ENCODE measurements around the gene ORM1. TPM values are rescaled to one million over a fixed set of nuclear protein-coding genes. Genes with fewer than 3 reads are reported as not detected.
"Not testable (repeated sequence)": the region's sequence is repeated elsewhere in the genome, so short reads cannot be mapped to it uniquely, and the experiment has no call there.

ORM1 gene
- total RNA-seq, result not detected in 2 replicates

- DNase-seq (ENCODE audit: low read depth); H3K4me3 ChIP-seq (ENCODE audit: low read depth, low read length): not testable (repeated sequence)
Measured at GRCh38 chr9:114322831-114323531, at the start of gene ORM1. TSS of gene ORM1 (plus strand) at chr9:114323098. CDS start at chr9:114323134, 36 bp downstream.

- TF ChIP-seq CTCF (IDR thresholded peaks at IDR 0.05; ENCODE audit: insufficient read depth, low read depth, low read length), result no peak
- no peak overlapping the region for H3K4me3 ChIP-seq (ENCODE audit: low read depth, low read length)
- DNase-seq (ENCODE audit: low read depth), result no peak
Measured at GRCh38 chr9:114273461-114273881, 49.4 kb upstream of the ORM1 start.

DNA sequence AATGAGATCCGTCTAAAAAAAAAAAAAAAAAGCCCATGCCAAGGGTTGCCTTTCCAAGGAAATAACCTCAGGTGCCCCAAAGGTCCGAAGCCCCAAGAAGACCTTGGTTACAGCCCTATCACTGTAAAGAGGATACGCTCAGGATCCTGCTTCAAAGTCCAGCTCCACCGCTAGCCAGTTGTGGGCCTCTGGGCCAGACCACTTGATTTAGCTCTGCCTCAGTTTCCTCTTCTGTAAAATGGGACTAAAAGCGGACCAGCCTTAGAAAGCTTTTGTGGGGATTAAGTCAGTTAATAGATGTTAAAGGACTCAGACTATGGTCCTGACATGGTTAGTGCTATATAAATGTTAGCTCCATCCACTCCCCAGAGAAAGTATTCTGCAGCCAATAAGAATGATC is 48.7 kb upstream of the ORM1 start:
- H3K4me3 ChIP-seq (ENCODE audit: low read depth, low read length), result no peak overlapping the region
- TF ChIP-seq CTCF (IDR thresholded peaks at IDR 0.05; ENCODE audit: insufficient read depth, low read depth, low read length), result no peak
- no peak for DNase-seq (ENCODE audit: low read depth)

DNA sequence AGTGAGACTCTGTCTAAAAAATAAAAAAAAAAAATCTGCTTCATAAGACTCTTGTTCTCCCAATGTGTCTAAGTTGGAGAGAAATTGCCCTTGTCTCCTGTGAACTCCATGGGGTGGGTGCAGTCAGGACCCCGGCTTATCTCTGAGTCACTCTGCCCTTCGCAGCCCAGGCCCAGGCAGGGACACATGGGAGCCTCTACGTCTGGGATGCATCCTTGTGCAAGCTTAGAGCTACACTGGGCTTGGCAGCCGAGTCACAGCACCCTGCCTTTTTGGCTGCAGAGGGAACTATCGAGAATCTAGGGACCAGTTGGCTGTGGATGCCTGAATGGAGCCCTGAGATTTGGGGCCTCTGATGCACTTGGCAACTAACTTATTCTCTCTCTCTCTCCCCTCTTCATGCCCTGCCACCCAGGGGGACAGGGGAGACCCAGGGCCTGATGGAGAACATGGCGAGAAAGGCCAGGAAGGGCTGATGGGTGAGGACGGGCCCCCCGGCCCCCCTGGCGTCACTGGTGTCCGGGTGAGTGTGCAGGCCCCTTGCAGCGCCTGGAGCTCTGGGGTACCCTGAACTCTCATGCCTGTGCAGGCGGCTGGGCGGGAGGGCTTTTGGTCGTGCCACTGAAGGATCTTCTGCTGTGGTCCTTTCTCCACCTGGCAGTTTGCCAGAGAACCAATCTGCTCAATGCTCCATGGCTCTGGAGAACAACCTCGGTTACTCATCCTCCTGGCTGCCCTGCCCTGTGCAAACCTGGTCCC is 47.5 kb upstream of the ORM1 start:
- no peak for DNase-seq (ENCODE audit: low read depth)

GRCh38 chr9:114276908-114277821 is 45.7 kb upstream of the ORM1 start:
- TF ChIP-seq CTCF (IDR thresholded peaks at IDR 0.05; ENCODE audit: insufficient read depth, low read depth, low read length), result no peak
- no peak overlapping the region for H3K4me3 ChIP-seq (ENCODE audit: low read depth, low read length)
- peak; percentile 95 for DNase-seq (ENCODE audit: low read depth)

More for the DNA sequence above, 47.5 kb upstream of the ORM1 start:
- TF ChIP-seq CTCF (IDR thresholded peaks at IDR 0.05; ENCODE audit: insufficient read depth, low read depth, low read length), result no peak
- H3K4me3 ChIP-seq (ENCODE audit: low read depth, low read length), result no peak overlapping the region

DNA sequence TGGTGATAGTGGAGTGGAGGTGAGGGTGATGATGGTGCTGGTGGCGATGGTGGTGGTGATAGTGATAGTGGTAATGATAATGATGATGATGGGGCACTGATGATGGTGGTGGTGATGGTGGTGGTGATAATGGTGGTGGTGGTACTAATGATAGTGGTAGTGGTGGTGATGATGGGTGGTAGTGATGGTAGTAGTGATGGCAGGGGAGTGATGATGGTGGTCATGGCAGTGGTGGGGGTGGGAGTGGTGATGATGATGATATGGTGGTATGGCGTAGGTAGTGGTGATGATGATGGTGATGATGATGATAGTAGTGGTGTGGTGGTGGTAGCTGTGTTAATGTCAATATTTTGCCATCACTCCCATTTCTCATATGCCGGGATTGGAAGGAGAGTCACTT is 44.5 kb upstream of the ORM1 start:
- no peak overlapping the region for H3K4me3 ChIP-seq (ENCODE audit: low read depth, low read length)
- DNase-seq (ENCODE audit: low read depth), result no peak
- no peak for TF ChIP-seq CTCF (IDR thresholded peaks at IDR 0.05; ENCODE audit: insufficient read depth, low read depth, low read length)
